HepG2 (cell line): Measurements from ENCODE around the gene ARL16. TPM values are rescaled to one million over a fixed set of nuclear protein-coding genes. Genes with fewer than 3 reads are reported as not detected.
A peak's percentile ranks its signal among the peaks of the same experiment; 100 is the strongest.

Experiments used
- BRCA1 ChIP-seq: sonication (generic); formaldehyde crosslinking; IDR thresholded peaks from 2 replicates; pipeline ENCODE4 v1.4.0; 2020; ENCODE audit warnings: missing genetic modification reagents
- FIP1L1 ChIP-seq: fragments of 200-400 bp; formaldehyde crosslinking; IDR thresholded peaks from 2 replicates; pipeline ENCODE4 v1.6.1; 2018; ENCODE audit warnings: low read depth, mild to moderate bottlenecking, low read length, moderate library complexity, borderline replicate concordance; ENCODE audit not compliant: insufficient read depth
- HNRNPLL ChIP-seq: fragments of 200-400 bp; formaldehyde crosslinking; IDR thresholded peaks from 2 replicates; pipeline ENCODE4 v1.6.1; 2017; ENCODE audit warnings: mild to moderate bottlenecking, low read depth, low read length; ENCODE audit not compliant: poor library complexity, severe bottlenecking
- HOXA7 ChIP-seq: sonication (generic); formaldehyde crosslinking; IDR thresholded peaks from 2 replicates; pipeline ENCODE4 v1.8.1; 2022; ENCODE audit warnings: mild to moderate bottlenecking, missing genetic modification reagents, moderate library complexity
- ZNF234 ChIP-seq: sonication (generic); formaldehyde crosslinking; conservative IDR thresholded peaks from 2 replicates; pipeline ENCODE4 v1.5.1; 2020; ENCODE audit warnings: mild to moderate bottlenecking, missing genetic modification reagents
- polyA plus RNA-seq, 8 experiments: library from polyadenylated mRNA; depleted of rRNA in 3 of 8; stranded (reverse) in 7 of 8; unstranded in 1 of 8; fragments of >200 nt; fragmentation: Illumina TruSeq in 4 of 8; extraction: Trizol in 4 of 8; gene quantifications; 2 replicates each; pipeline versions ENCODE4 v1.2.1 to v1.2.3, GENCODE V29; 2011 to 2016; ENCODE audit warnings: low read depth in 4 of 8, missing spikeins in 1 of 8, mixed read lengths in 1 of 8; ENCODE audit not compliant: insufficient read depth in 1 of 8
- total RNA-seq, 5 experiments: library from RNA; depleted of rRNA; stranded (reverse); fragments of >200 nt; fragmentation: Illumina TruSeq; extraction: Trizol; gene quantifications; 2 replicates each; pipeline ENCODE4 v1.2.3, GENCODE V29; 2016; ENCODE audit warnings: low read depth in 1 of 5
- TF ChIP-seq, protein P1 (sequence below): sonication (generic); formaldehyde crosslinking; IDR thresholded peaks from 2 replicates; pipeline ENCODE4 v1.4.0; 2020; ENCODE audit warnings: missing genetic modification reagents
- TF ChIP-seq, protein P2 (sequence below): sonication (generic); formaldehyde crosslinking; IDR thresholded peaks from 2 replicates; pipeline ENCODE4 v1.5.0; 2020; ENCODE audit warnings: mild to moderate bottlenecking, missing genetic modification reagents
- TF ChIP-seq, protein P3 (sequence below): IDR thresholded peaks from 2 replicates; pipeline ENCODE4 v1.6.1; 2016
- TF ChIP-seq, protein P4 (sequence below), 2 experiments: fragments of 450-650 bp in 1 of 2; sonication (generic) in 1 of 2; formaldehyde crosslinking in 1 of 2; IDR thresholded peaks; 2 replicates each; pipeline versions ENCODE4 v1.6.1 to v1.8.0; 2016 to 2022; ENCODE audit warnings: antibody characterized with exemption in 1 of 2, mild to moderate bottlenecking in 1 of 2, missing genetic modification reagents in 1 of 2
- TF ChIP-seq, protein P5 (sequence below): sonication (generic); formaldehyde crosslinking; conservative IDR thresholded peaks from 2 replicates; pipeline ENCODE4 v1.4.0; 2020; ENCODE audit warnings: missing genetic modification reagents

The ARL16 gene
- total and polyA plus RNA-seq, 2 of the 13 experiments (the other 11 are each of a cell fraction or from before 2014, with no cell fraction given), result 20.8 to 30.8 TPM

DNA sequence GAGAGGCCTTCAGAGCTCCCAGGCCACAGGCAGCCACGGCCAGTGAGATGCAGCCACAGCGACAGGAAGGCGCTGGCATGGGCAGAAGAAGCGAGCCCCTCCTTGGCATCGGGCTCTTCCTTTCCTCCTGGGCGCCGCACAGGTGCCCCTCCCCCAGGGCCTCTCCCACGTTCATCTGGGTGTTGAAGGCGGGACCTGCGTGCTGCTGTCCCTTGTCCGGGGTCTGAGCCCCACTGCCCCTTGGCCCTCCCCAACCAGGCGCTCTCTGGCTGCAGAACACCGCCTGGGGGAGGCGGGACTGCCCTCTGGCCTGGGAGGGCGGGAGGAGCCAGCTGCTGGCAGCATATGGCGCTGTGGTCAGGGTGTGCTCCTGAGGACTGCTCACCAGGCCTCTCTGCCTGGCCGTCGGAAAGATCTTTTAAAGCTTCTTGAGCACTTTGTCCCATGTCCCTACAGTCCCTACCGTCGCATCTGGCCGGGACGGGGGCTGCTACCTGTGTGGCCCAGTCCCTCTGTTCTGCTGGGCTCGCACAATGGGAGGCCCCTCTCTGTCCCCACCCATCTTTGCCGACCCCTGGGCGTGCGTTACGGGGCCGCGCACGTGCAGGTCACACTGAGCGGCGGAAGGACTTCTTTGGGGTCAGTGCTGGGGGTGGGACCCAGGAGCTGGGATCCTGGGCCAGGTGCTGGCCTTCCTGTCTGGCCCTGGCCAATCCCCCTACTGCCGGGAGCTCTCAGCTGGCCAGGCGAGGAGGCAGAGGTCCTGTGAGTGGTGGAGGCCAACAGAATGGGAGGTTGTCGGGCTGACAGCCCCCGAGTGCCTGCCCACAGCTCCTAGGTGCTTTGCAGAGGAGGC lies 30.2 kb upstream of the ARL16 start (continued):
- TF ChIP-seq, protein P1, sequence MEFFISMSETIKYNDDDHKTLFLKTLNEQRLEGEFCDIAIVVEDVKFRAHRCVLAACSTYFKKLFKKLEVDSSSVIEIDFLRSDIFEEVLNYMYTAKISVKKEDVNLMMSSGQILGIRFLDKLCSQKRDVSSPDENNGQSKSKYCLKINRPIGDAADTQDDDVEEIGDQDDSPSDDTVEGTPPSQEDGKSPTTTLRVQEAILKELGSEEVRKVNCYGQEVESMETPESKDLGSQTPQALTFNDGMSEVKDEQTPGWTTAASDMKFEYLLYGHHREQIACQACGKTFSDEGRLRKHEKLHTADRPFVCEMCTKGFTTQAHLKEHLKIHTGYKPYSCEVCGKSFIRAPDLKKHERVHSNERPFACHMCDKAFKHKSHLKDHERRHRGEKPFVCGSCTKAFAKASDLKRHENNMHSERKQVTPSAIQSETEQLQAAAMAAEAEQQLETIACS, result peak; percentile 90
- TF ChIP-seq FIP1L1 (peak; percentile 78; the same call in 1 of the 2 replicates), HNRNPLL (peak; percentile 49), ZNF234 (CRISPR knock-in tag) (no peak; the same call in 1 of the 2 replicates), BRCA1 (CRISPR knock-in tag) (peak; percentile 38; the same call in 1 of the 2 replicates), HOXA7 (0 out of 2 replicates have a peak, but pooled peaks have one; percentile 56)
- TF ChIP-seq, protein P2, sequence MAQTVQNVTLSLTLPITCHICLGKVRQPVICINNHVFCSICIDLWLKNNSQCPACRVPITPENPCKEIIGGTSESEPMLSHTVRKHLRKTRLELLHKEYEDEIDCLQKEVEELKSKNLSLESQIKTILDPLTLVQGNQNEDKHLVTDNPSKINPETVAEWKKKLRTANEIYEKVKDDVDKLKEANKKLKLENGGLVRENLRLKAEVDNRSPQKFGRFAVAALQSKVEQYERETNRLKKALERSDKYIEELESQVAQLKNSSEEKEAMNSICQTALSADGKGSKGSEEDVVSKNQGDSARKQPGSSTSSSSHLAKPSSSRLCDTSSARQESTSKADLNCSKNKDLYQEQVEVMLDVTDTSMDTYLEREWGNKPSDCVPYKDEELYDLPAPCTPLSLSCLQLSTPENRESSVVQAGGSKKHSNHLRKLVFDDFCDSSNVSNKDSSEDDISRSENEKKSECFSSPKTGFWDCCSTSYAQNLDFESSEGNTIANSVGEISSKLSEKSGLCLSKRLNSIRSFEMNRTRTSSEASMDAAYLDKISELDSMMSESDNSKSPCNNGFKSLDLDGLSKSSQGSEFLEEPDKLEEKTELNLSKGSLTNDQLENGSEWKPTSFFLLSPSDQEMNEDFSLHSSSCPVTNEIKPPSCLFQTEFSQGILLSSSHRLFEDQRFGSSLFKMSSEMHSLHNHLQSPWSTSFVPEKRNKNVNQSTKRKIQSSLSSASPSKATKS, result no peak
- TF ChIP-seq, protein P3, sequence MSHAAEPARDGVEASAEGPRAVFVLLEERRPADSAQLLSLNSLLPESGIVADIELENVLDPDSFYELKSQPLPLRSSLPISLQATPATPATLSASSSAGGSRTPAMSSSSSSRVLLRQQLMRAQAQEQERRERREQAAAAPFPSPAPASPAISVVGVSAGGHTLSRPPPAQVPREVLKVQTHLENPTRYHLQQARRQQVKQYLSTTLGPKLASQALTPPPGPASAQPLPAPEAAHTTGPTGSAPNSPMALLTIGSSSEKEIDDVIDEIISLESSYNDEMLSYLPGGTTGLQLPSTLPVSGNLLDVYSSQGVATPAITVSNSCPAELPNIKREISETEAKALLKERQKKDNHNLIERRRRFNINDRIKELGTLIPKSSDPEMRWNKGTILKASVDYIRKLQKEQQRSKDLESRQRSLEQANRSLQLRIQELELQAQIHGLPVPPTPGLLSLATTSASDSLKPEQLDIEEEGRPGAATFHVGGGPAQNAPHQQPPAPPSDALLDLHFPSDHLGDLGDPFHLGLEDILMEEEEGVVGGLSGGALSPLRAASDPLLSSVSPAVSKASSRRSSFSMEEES (CRISPR knock-in tag), result peak; percentile 59; the same call in 1 of the 2 replicates
- TF ChIP-seq, protein P4, sequence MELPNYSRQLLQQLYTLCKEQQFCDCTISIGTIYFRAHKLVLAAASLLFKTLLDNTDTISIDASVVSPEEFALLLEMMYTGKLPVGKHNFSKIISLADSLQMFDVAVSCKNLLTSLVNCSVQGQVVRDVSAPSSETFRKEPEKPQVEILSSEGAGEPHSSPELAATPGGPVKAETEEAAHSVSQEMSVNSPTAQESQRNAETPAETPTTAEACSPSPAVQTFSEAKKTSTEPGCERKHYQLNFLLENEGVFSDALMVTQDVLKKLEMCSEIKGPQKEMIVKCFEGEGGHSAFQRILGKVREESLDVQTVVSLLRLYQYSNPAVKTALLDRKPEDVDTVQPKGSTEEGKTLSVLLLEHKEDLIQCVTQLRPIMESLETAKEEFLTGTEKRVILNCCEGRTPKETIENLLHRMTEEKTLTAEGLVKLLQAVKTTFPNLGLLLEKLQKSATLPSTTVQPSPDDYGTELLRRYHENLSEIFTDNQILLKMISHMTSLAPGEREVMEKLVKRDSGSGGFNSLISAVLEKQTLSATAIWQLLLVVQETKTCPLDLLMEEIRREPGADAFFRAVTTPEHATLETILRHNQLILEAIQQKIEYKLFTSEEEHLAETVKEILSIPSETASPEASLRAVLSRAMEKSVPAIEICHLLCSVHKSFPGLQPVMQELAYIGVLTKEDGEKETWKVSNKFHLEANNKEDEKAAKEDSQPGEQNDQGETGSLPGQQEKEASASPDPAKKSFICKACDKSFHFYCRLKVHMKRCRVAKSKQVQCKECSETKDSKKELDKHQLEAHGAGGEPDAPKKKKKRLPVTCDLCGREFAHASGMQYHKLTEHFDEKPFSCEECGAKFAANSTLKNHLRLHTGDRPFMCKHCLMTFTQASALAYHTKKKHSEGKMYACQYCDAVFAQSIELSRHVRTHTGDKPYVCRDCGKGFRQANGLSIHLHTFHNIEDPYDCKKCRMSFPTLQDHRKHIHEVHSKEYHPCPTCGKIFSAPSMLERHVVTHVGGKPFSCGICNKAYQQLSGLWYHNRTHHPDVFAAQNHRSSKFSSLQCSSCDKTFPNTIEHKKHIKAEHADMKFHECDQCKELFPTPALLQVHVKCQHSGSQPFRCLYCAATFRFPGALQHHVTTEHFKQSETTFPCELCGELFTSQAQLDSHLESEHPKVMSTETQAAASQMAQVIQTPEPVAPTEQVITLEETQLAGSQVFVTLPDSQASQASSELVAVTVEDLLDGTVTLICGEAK (IDR thresholded peaks at IDR 0.05), result no peak
- TF ChIP-seq, protein P4 (CRISPR knock-in tag; IDR thresholded peaks at IDR 0.05), result peak; percentile 44; the same call in 1 of the 2 replicates
- TF ChIP-seq, protein P5, sequence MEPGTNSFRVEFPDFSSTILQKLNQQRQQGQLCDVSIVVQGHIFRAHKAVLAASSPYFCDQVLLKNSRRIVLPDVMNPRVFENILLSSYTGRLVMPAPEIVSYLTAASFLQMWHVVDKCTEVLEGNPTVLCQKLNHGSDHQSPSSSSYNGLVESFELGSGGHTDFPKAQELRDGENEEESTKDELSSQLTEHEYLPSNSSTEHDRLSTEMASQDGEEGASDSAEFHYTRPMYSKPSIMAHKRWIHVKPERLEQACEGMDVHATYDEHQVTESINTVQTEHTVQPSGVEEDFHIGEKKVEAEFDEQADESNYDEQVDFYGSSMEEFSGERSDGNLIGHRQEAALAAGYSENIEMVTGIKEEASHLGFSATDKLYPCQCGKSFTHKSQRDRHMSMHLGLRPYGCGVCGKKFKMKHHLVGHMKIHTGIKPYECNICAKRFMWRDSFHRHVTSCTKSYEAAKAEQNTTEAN (CRISPR knock-in tag), result peak; percentile 67; the same call in 1 of the 2 replicates
